Gastroesophageal sphincter (tissue), 3 donors: ENCODE results near the gene C6orf47.

ENCODE experiments used
- CTCF ChIP-seq, 4 experiments: fragments of 200-600 bp in 2 of 4; fragments of 450-650 bp in 2 of 4; sonication (generic) in 1 of 4; IDR thresholded peaks; one replicate each; pipeline ENCODE4 v1.5.1; 2017 to 2019; ENCODE audit warnings: antibody characterized with exemption in 4 of 4, mild to moderate bottlenecking in 2 of 4, moderate library complexity in 2 of 4
- EP300 ChIP-seq: sonication (generic); formaldehyde crosslinking; IDR thresholded peaks from one replicate; pipeline ENCODE4 v1.6.1; 2017; ENCODE audit warnings: antibody characterized with exemption, mild to moderate bottlenecking
- POLR2A ChIP-seq, 2 donors: fragments of 450-650 bp; IDR thresholded peaks; one replicate each; pipeline ENCODE4 v1.6.1; 2017; ENCODE audit warnings: antibody characterized with exemption in 2 of 2, mild to moderate bottlenecking in 2 of 2, moderate library complexity in 1 of 2
- POLR2AphosphoS5 ChIP-seq: sonication (generic); formaldehyde crosslinking; IDR thresholded peaks from one replicate; pipeline ENCODE4 v1.6.1; 2017; ENCODE audit warnings: antibody characterized with exemption

GRCh38 chr6:31654574-31655348 is 5.8 kb downstream of the C6orf47 start:
- TF ChIP-seq POLR2AphosphoS5 (no peak), CTCF (IDR thresholded peaks at IDR 0.05) (no peak), EP300 (no peak), POLR2A (IDR thresholded peaks at IDR 0.05) (no peak)
